AG10803 (cell line): ENCODE results near the gene PCA3.
"Not testable (repeated sequence)": the region's sequence is repeated elsewhere in the genome, so short reads cannot be mapped to it uniquely, and the experiment has no call there.

Experiments used
- DNase-seq: peaks from one replicate; pipeline ENCODE4 v3.0.0; 2010; ENCODE audit warnings: low read depth
- H3K4me3 ChIP-seq: 2 replicates; pipeline ENCODE4 v1.5.1; 2011; ENCODE audit warnings: mild to moderate bottlenecking, low read length, control low read depth
- CTCF ChIP-seq: conservative IDR thresholded peaks from 2 replicates; pipeline ENCODE4 v1.5.1; 2011; ENCODE audit warnings: mild to moderate bottlenecking, low read length, control low read depth, inconsistent platforms

The PCA3 gene

DNA sequence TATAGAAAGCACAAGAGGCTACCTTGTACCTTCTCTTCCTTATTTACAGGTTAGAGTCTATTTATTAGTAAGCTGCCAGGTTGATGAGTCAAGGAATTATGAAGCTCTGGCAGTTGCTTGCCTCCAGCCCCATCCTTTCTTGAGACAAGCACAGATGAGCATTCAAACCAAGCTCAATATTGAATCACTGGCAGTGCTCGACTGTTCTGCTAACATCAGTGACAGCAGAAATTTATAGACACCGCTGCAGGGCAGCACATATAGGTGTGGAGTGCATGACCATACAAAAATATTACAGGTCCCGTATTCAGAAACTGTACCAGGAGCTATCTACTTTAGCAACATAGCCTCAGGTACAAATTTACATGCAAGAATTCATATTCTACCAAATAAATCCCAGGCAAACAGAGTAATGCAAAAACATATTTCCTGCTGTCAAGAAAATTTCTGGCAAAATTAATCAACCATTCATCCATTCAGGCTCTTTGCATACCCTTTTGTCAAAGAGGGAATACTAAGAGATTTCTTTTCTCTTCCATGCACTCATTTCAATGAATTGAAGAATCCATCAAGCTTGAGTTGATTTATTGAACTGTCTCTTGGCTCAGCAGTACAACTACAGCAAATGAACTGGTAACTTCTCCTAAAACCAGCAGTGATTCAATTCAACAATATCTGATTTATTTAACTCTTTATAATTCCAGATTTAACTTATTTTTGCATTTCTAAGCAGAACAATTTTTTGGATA is 26.9 kb upstream of the PCA3 start:
- no peak for DNase-seq
- no peak overlapping the region for H3K4me3 ChIP-seq
- TF ChIP-seq CTCF: no peak

- no peak for TF ChIP-seq CTCF
- DNase-seq: no peak
- no peak overlapping the region for H3K4me3 ChIP-seq
Measured at GRCh38 chr9:76738402-76738801, 25.8 kb upstream of the PCA3 start.

DNA sequence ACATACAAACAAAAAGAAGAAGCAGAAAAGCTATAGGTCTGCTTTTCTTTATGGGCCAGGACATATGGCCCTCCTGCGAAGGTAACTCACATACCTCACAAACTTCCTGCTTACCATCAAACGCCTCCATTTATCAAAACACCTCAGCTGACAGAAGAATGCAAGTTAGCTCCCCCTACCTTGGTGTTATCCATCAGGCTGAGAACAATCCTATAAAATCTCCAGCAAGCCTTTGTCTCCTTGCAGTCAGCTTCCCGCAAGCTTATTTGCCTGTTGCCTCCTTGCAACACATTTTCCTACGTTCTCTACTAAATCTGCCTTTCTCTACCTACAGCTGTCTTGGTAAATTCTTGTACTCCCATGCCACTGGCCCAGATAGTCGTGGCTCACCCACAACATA is 22.7 kb upstream of the PCA3 start:
- no peak for DNase-seq
- H3K4me3 ChIP-seq: no peak overlapping the region
- TF ChIP-seq CTCF: no peak

- not testable (repeated sequence) for H3K4me3 ChIP-seq, DNase-seq
Measured at GRCh38 chr9:76742890-76743289, 21.3 kb upstream of the PCA3 start.

DNA sequence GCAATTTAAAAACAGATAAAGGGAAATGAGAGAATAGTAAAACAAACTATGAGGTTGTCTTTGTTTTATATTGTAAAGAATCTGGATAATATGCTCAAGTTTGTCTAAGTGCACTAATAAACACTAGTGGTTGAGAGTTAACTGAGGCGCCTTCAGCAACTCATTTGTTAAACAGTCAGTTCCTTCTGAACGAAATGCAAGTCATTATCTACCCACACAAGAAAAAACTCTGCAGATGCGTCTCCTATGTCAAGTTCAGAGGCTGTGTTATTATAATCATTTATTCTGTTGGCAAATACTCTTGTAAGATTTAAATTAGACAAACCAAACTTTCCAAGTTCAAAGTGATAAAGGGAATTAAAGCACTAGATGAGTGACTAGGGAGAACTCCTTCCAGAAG is 20.3 kb upstream of the PCA3 start:
- TF ChIP-seq CTCF: no peak
- DNase-seq: no peak
- no peak overlapping the region for H3K4me3 ChIP-seq

DNA sequence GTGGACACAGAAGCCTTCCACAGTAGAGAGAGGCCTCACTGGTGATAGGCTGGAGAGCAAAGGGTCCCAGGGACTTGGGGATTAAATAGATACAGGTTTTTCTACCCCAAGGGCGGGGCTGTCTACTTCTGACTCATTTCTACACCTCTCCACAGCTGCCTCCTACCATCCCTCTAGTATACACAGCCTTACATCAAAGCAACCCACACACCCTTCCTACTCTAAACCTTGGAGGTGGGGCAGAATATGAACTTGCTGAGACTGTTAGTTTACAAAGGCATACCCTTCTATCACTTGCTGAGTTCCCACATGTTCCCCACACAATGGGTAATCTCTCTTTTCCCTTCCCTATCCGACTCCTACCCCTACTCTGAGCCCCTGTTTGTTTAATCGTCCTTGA is 19.9 kb upstream of the PCA3 start:
- H3K4me3 ChIP-seq: no peak overlapping the region
- DNase-seq: no peak
- TF ChIP-seq CTCF: no peak

DNA sequence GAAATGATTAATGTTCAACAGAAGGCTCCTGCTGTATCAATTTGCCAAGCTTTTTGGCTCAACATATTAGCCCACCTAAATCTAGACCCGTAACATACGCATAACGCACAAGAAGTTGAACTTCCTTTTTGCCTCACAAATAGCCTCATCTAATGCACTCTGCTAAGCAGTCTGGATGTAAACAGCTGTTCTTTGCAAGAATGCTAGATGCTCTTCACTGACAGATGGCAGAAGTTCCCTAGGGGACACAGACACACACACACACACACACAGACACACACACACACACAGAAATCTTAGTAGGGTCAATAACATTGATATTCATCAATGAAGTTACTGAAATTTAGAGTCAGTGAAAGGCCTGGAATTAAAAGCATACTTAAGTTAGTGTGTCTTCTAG is 13.2 kb upstream of the PCA3 start:
- no peak for DNase-seq
- H3K4me3 ChIP-seq: no peak overlapping the region
- no peak for TF ChIP-seq CTCF

GRCh38 chr9:76756268-76756640 is 8.0 kb upstream of the PCA3 start:
- TF ChIP-seq CTCF: peak; percentile 42
- no peak overlapping the region for H3K4me3 ChIP-seq
- peak; percentile 64 for DNase-seq
